Thyroid gland (tissue), 4 donors: ENCODE results near the gene SHE. TPM values are rescaled to one million over a fixed set of nuclear protein-coding genes. Genes with fewer than 3 reads are reported as not detected.

Experiments
- DNase-seq, 2 donors: peaks; one replicate each; pipeline ENCODE4 v3.0.0-alpha.2; 2019
- H3K27ac ChIP-seq, 3 donors: fragments of 200-600 bp; sonication (generic); 1 replicate in 2 of 3; 2 replicates in 1 of 3; pipeline ENCODE4 v1.5.1; 2016 to 2019; ENCODE audit warnings: mild to moderate bottlenecking in 1 of 3, moderate library complexity in 1 of 3
- H3K27me3 ChIP-seq: fragments of 200-600 bp; sonication (generic); one replicate; pipeline ENCODE4 v1.5.1; 2019
- H3K36me3 ChIP-seq, 2 donors: fragments of 200-600 bp; sonication (generic); one replicate each; pipeline ENCODE4 v1.5.1; 2016 to 2019
- H3K4me1 ChIP-seq, 2 donors: fragments of 200-600 bp; sonication (generic); one replicate each; pipeline ENCODE4 v1.5.1; 2017 to 2019
- H3K4me3 ChIP-seq, 3 donors: fragments of 200-600 bp; sonication (generic); replicated peaks in 1 of 3; 1 replicate in 2 of 3; 2 replicates in 1 of 3; pipeline ENCODE4 v1.5.1; 2016; ENCODE audit warnings: mild to moderate bottlenecking in 1 of 3
- H3K9me3 ChIP-seq: fragments of 200-600 bp; sonication (generic); one replicate; pipeline ENCODE4 v1.5.1; 2017
- CTCF ChIP-seq, 6 experiments: fragments of 200-600 bp in 3 of 6; fragments of 450-650 bp in 3 of 6; sonication (generic) in 3 of 6; IDR thresholded peaks; one replicate each; pipeline ENCODE4 v1.5.1; 2016 to 2019; ENCODE audit warnings: antibody characterized with exemption in 6 of 6, mild to moderate bottlenecking in 2 of 6, inconsistent platforms in 1 of 6, moderate library complexity in 1 of 6
- POLR2A ChIP-seq, 2 donors: fragments of 450-650 bp; IDR thresholded peaks; one replicate each; pipeline ENCODE4 v1.6.1; 2017; ENCODE audit warnings: antibody characterized with exemption in 2 of 2, mild to moderate bottlenecking in 2 of 2, moderate library complexity in 1 of 2
- WGBS, 2 donors: methylation state at CpG; one replicate each; pipeline ENCODE4 v1.1.5; 2017; 5-methylcytosine and 5-hydroxymethylcytosine counted together
- intact Hi-C: fragments of 100-400 bp; cut with DNase I; formaldehyde crosslinking; loops from one replicate; pipeline ENCODE4 v1.15.1; 2023
- total RNA-seq, 4 donors: library from RNA; depleted of rRNA; stranded (reverse); fragments of >200 nt; gene quantifications; one replicate each; pipeline ENCODE4 v1.2.3, GENCODE V29; 2016

SHE gene
- 10 to 100 TPM; 35.8 to 56.0 (median 43.0) TPM for total RNA-seq

- DNase-seq: peak; percentile 59 to 67
- H3K27me3 ChIP-seq: no peaks in the 10 kb centered on the region
- TF ChIP-seq POLR2A (IDR thresholded peaks at IDR 0.05): peak in 1 of 2 donors; percentile 59
- no peak for TF ChIP-seq CTCF (IDR thresholded peaks at IDR 0.05)
- H3K4me3 ChIP-seq: peak within 1 kb of the TSS; percentile 25 to 54 (median 32)
- peaks cover 0 to 2% of the 10 kb centered on the region in 2 donors for H3K36me3 ChIP-seq
- H3K27ac ChIP-seq: peak within 1 kb of the TSS; percentile 62 to 78 (median 68)
- no peaks in the 10 kb centered on the region for H3K9me3 ChIP-seq
- intact Hi-C loops: no loop called here
- H3K4me1 ChIP-seq: peaks cover 10 to 27% of the 10 kb centered on the region in 2 donors
- 0% methylated on average over 5 of the region's 90 CpGs; no CpG with 5 or more reads in 1 of the 2 donors for WGBS, 2 donors
Observed at GRCh38 chr1:154502066-154502743, at the start of gene SHE, which contains the start of gene TDRD10. SHE (minus strand) TSS chr1:154502412; CDS start chr1:154502026, 386 bp downstream. TDRD10 (plus strand) TSS chr1:154502219; CDS start chr1:154506904, 4,685 bp downstream.

- no peak overlapping the region for H3K4me3 ChIP-seq
- WGBS, 2 donors: 48% methylated on average over 3 of the region's 4 CpGs; no CpG with 5 or more reads in 1 of the 2 donors
- no peak for TF ChIP-seq POLR2A (IDR thresholded peaks at IDR 0.05)
- TF ChIP-seq CTCF (IDR thresholded peaks at IDR 0.05): no peak
- no peaks in the 10 kb centered on the region for H3K9me3 ChIP-seq
- DNase-seq: no peak
- intact Hi-C loops: no loop called here
- peaks cover 66 to 68% of the 10 kb centered on the region in 2 donors for H3K36me3 ChIP-seq
- no peaks in the 10 kb centered on the region for H3K27me3 ChIP-seq
- H3K27ac ChIP-seq: peak overlapping the region in 2 of 3 donors; percentile 15 to 38
- H3K4me1 ChIP-seq: peaks cover 15 to 24% of the 10 kb centered on the region in 2 donors
Observed at GRCh38 chr1:154551474-154551873, 49.3 kb upstream of the SHE start.

- H3K27ac ChIP-seq: no peak overlapping the region
- peaks cover 8 to 16% of the 10 kb centered on the region in 2 donors for H3K4me1 ChIP-seq
- no peaks in the 10 kb centered on the region for H3K9me3 ChIP-seq
- no peak overlapping the region for H3K4me3 ChIP-seq
- H3K36me3 ChIP-seq: peaks cover 66 to 68% of the 10 kb centered on the region in 2 donors
- TF ChIP-seq CTCF (IDR thresholded peaks at IDR 0.05): no peak
- TF ChIP-seq POLR2A (IDR thresholded peaks at IDR 0.05): no peak
- 67 to 76% methylated on average over 6 of the region's 6 CpGs for WGBS, 2 donors
- H3K27me3 ChIP-seq: no peaks in the 10 kb centered on the region
- intact Hi-C loops: no loop called here
- no peak for DNase-seq
Observed at GRCh38 chr1:154550657-154551056, 48.4 kb upstream of the SHE start.

- intact Hi-C loops: no loop called here
- H3K36me3 ChIP-seq: peaks cover 60 to 65% of the 10 kb centered on the region in 2 donors
- H3K27me3 ChIP-seq: no peaks in the 10 kb centered on the region
- 75 to 81% methylated on average over 5 of the region's 5 CpGs for WGBS, 2 donors
- DNase-seq: no peak
- H3K27ac ChIP-seq: no peak overlapping the region
- H3K4me3 ChIP-seq: no peak overlapping the region
- H3K4me1 ChIP-seq: peaks cover 8 to 15% of the 10 kb centered on the region in 2 donors
- H3K9me3 ChIP-seq: no peaks in the 10 kb centered on the region
- no peak for TF ChIP-seq POLR2A (IDR thresholded peaks at IDR 0.05)
- no peak for TF ChIP-seq CTCF (IDR thresholded peaks at IDR 0.05)
Observed at GRCh38 chr1:154550070-154550469, 47.9 kb upstream of the SHE start.

- H3K27ac ChIP-seq: no peak overlapping the region
- WGBS, 2 donors: 80 to 82% methylated on average over 3 of the region's 3 CpGs
- no peak for TF ChIP-seq CTCF (IDR thresholded peaks at IDR 0.05)
- no peak for TF ChIP-seq POLR2A (IDR thresholded peaks at IDR 0.05)
- H3K9me3 ChIP-seq: no peaks in the 10 kb centered on the region
- no peak for DNase-seq
- H3K27me3 ChIP-seq: no peaks in the 10 kb centered on the region
- no peak overlapping the region for H3K4me3 ChIP-seq
- intact Hi-C loops: loop anchor here (5.0 to 10.0 kb wide), 2 partner anchors 67 to 144 kb away; partner anchors contain the start of gene IL6R
- H3K36me3 ChIP-seq: peaks cover 52 to 57% of the 10 kb centered on the region in 2 donors
- peaks cover 8 to 15% of the 10 kb centered on the region in 2 donors for H3K4me1 ChIP-seq
Observed at GRCh38 chr1:154549202-154549770, 47.1 kb upstream of the SHE start.
